ENCODE data around the gene M1AP. TPM values are rescaled to one million over a fixed set of nuclear protein-coding genes. Genes with fewer than 3 reads are reported as not detected.

M1AP gene
- polyA plus RNA-seq, 1 donor (not counting 4 experiments of a cell fraction or from before 2014, with no cell fraction given): 0.21 TPM

- no peak overlapping the region for H3K9ac ChIP-seq (ENCODE audit: control insufficient read depth, extremely low read depth, insufficient read depth, low read length)
- H3K79me2 ChIP-seq (ENCODE audit: control insufficient read depth, insufficient read depth, low read length): no peaks in the 10 kb centered on the region
- TF ChIP-seq CTCF (optimal IDR thresholded peaks at IDR 0.05 in 1 of 3, IDR thresholded peaks at IDR 0.05 in 1 of 3, conservative IDR thresholded peaks at IDR 0.05 in 1 of 3; ENCODE audit: extremely low read depth in 1 of 3, insufficient read depth in 2 of 3, low read length in 3 of 3): peak; percentile 10 to 39 (median 35)
- TF ChIP-seq EZH2 (IDR thresholded peaks at IDR 0.05; ENCODE audit: low read length): no peak
- FAIRE-seq: no peak
- H4K20me1 ChIP-seq (ENCODE audit: control insufficient read depth, extremely low read depth, insufficient read depth, low read length): no peaks in the 10 kb centered on the region
- H3K4me2 ChIP-seq (ENCODE audit: control insufficient read depth, extremely low read depth, insufficient read depth, low read depth, low read length): no peak overlapping the region
- dilution Hi-C loops (cut with MboI; ENCODE audit: extremely low pct_ligation_motif_present, low sequenced_read_pairs): no loop called here
- H3K27ac ChIP-seq (ENCODE audit: control insufficient read depth, insufficient read depth, low read length): no peak overlapping the region
- no peaks in the 10 kb centered on the region for H3K27me3 ChIP-seq (ENCODE audit: control insufficient read depth, extremely low read depth, insufficient read depth, low read length)
- H3K4me1 ChIP-seq (ENCODE audit: control insufficient read depth, extremely low read depth, insufficient read depth, low read length): peaks cover 5% of the 10 kb centered on the region
- H3K9me3 ChIP-seq (ENCODE audit: control insufficient read depth, low read depth, low read length): no peaks in the 10 kb centered on the region
- no peak overlapping the region for H3K4me3 ChIP-seq (ENCODE audit: control insufficient read depth in 2 of 3, extremely low read depth in 1 of 3, insufficient read depth in 2 of 3, low read depth in 1 of 3, low read length in 3 of 3)
- no peaks in the 10 kb centered on the region for H3K9me1 ChIP-seq (ENCODE audit: control insufficient read depth, extremely low read depth, insufficient read depth, low read length)
- no peak for DNase-seq (ENCODE audit: low read depth, low spot score)
- peaks cover 0 to 11% of the 10 kb centered on the region in 2 experiments for H3K36me3 ChIP-seq (ENCODE audit: control insufficient read depth in 2 of 2, extremely low read depth in 1 of 2, insufficient read depth in 2 of 2, low read length in 2 of 2)
- no peak overlapping the region for H2AFZ ChIP-seq (ENCODE audit: control insufficient read depth, low read length)
Observed at GRCh38 chr2:74675090-74675489, 27.0 kb upstream of the M1AP start.

- TF ChIP-seq CTCF (optimal IDR thresholded peaks at IDR 0.05 in 1 of 3, IDR thresholded peaks at IDR 0.05 in 1 of 3, conservative IDR thresholded peaks at IDR 0.05 in 1 of 3; ENCODE audit: extremely low read depth in 1 of 3, insufficient read depth in 2 of 3, low read length in 3 of 3): no peak
- TF ChIP-seq EZH2 (IDR thresholded peaks at IDR 0.05; ENCODE audit: low read length): no peak
- Histone ChIP-seq H4K20me1 (ENCODE audit: control insufficient read depth, extremely low read depth, insufficient read depth, low read length) (no peaks in the 10 kb centered on the region), H3K79me2 (ENCODE audit: control insufficient read depth, insufficient read depth, low read length) (no peaks in the 10 kb centered on the region), H3K9me3 (ENCODE audit: control insufficient read depth, low read depth, low read length) (no peaks in the 10 kb centered on the region), H3K27me3 (ENCODE audit: control insufficient read depth, extremely low read depth, insufficient read depth, low read length) (no peaks in the 10 kb centered on the region), H3K36me3 (ENCODE audit: control insufficient read depth in 2 of 2, extremely low read depth in 1 of 2, insufficient read depth in 2 of 2, low read length in 2 of 2) (peaks cover 0 to 7% of the 10 kb centered on the region in 2 experiments), H3K9me1 (ENCODE audit: control insufficient read depth, extremely low read depth, insufficient read depth, low read length) (no peaks in the 10 kb centered on the region), H2AFZ (ENCODE audit: control insufficient read depth, low read length) (no peak overlapping the region), H3K4me1 (ENCODE audit: control insufficient read depth, extremely low read depth, insufficient read depth, low read length) (peaks cover 5% of the 10 kb centered on the region), H3K27ac (ENCODE audit: control insufficient read depth, insufficient read depth, low read length) (no peak overlapping the region), H3K4me2 (ENCODE audit: control insufficient read depth, extremely low read depth, insufficient read depth, low read depth, low read length) (no peak overlapping the region), H3K4me3 (ENCODE audit: control insufficient read depth in 2 of 3, extremely low read depth in 1 of 3, insufficient read depth in 2 of 3, low read depth in 1 of 3, low read length in 3 of 3) (no peak overlapping the region), H3K9ac (ENCODE audit: control insufficient read depth, extremely low read depth, insufficient read depth, low read length) (no peak overlapping the region)
- FAIRE-seq (no peak), DNase-seq (ENCODE audit: low read depth, low spot score) (no peak)
- dilution Hi-C loops (cut with MboI; ENCODE audit: extremely low pct_ligation_motif_present, low sequenced_read_pairs): no loop called here
Observed at GRCh38 chr2:74673826-74674528, 25.8 kb upstream of the M1AP start.
